Sigmoid colon (tissue), 4 donors: ENCODE measurements around the gene MOV10.

Experiments used
- EP300 ChIP-seq, 4 donors: sonication (generic); formaldehyde crosslinking; IDR thresholded peaks; one replicate each; pipeline ENCODE4 v1.6.1; 2017; ENCODE audit warnings: antibody characterized with exemption in 4 of 4
- POLR2A ChIP-seq, 2 donors: fragments of 450-650 bp; IDR thresholded peaks; one replicate each; pipeline ENCODE4 v1.6.1; 2016; ENCODE audit warnings: antibody characterized with exemption in 2 of 2, mild to moderate bottlenecking in 2 of 2, moderate library complexity in 2 of 2
- TF ChIP-seq, protein P1 (sequence below), 4 experiments: fragments of 450-650 bp in 3 of 4; fragments of 200-600 bp in 1 of 4; IDR thresholded peaks; one replicate each; pipeline ENCODE4 v1.5.1; 2016 to 2019; ENCODE audit warnings: antibody characterized with exemption in 4 of 4, mild to moderate bottlenecking in 3 of 4, moderate library complexity in 2 of 4

DNA sequence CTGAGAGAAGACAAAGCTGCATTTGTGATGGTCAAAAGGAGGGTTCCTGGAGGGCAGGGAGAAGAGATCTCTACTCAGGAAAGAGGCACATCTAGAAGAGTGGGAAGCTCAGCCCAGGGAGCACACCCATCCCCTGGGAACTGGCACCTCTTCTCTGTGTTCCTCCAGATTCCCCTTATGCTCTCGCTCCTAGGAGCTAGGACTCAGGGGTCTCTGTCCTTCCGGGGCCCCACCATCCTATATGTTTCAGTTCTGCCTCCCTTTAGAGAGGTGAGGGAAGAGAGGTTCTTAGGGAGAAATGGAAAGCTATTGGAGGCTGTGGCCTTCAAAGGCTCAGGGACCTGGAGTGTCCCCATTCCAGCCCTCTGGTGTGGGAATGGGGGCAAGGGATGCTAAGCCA is 45.2 kb downstream of the MOV10 start:
- TF ChIP-seq EP300 (IDR thresholded peaks at IDR 0.05) (no peak), POLR2A (IDR thresholded peaks at IDR 0.05) (no peak)
- TF ChIP-seq, protein P1, sequence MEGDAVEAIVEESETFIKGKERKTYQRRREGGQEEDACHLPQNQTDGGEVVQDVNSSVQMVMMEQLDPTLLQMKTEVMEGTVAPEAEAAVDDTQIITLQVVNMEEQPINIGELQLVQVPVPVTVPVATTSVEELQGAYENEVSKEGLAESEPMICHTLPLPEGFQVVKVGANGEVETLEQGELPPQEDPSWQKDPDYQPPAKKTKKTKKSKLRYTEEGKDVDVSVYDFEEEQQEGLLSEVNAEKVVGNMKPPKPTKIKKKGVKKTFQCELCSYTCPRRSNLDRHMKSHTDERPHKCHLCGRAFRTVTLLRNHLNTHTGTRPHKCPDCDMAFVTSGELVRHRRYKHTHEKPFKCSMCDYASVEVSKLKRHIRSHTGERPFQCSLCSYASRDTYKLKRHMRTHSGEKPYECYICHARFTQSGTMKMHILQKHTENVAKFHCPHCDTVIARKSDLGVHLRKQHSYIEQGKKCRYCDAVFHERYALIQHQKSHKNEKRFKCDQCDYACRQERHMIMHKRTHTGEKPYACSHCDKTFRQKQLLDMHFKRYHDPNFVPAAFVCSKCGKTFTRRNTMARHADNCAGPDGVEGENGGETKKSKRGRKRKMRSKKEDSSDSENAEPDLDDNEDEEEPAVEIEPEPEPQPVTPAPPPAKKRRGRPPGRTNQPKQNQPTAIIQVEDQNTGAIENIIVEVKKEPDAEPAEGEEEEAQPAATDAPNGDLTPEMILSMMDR (IDR thresholded peaks at IDR 0.05), result no peak
